Fibroblast of lung (primary cell): ENCODE results near the gene USH2A. TPM values are rescaled to one million over a fixed set of nuclear protein-coding genes. Genes with fewer than 3 reads are reported as not detected.

ENCODE experiments used
- DNase-seq, 2 donors: peaks; one replicate each; pipeline versions ENCODE4 v3.0.0 to v3.0.0-alpha.2; 2010; ENCODE audit warnings: low read depth in 2 of 2
- H2AFZ ChIP-seq: 2 replicates; pipeline ENCODE4 v1.5.1; 2012; ENCODE audit warnings: low read length, control low read depth, inconsistent platforms
- H3K27ac ChIP-seq: 2 replicates; pipeline ENCODE4 v1.5.1; 2011; ENCODE audit warnings: low read length, control low read depth; ENCODE audit not compliant: insufficient read depth
- H3K27me3 ChIP-seq: 2 replicates; pipeline ENCODE4 v1.5.1; 2011; ENCODE audit warnings: mild to moderate bottlenecking, low read length; ENCODE audit not compliant: control insufficient read depth, insufficient read depth
- H3K36me3 ChIP-seq: 2 replicates; pipeline ENCODE4 v1.5.1; 2011; ENCODE audit warnings: low read length; ENCODE audit not compliant: control insufficient read depth, insufficient read depth
- H3K4me1 ChIP-seq: 2 replicates; pipeline ENCODE4 v1.5.1; 2011; ENCODE audit warnings: low read length; ENCODE audit not compliant: control insufficient read depth, insufficient read depth; ENCODE audit errors: extremely low read depth
- H3K4me2 ChIP-seq: 2 replicates; pipeline ENCODE4 v1.5.1; 2011; ENCODE audit warnings: low read length, control low read depth; ENCODE audit not compliant: insufficient read depth; ENCODE audit errors: extremely low read depth
- H3K4me3 ChIP-seq, 4 experiments: fragments of 200-600 bp in 1 of 4; sonication (generic) in 1 of 4; replicated peaks in 1 of 4; 2 replicates each; pipeline ENCODE4 v1.5.1; 2011 to 2016; ENCODE audit warnings: low read length in 4 of 4, low read depth in 3 of 4, mild to moderate bottlenecking in 3 of 4, control low read depth in 2 of 4, inconsistent platforms in 1 of 4, mixed read lengths in 1 of 4; ENCODE audit not compliant: insufficient read depth in 1 of 4; ENCODE audit errors: control extremely low read depth in 1 of 4
- H3K79me2 ChIP-seq: 2 replicates; pipeline ENCODE4 v1.5.1; 2012; ENCODE audit warnings: mild to moderate bottlenecking, low read length, inconsistent platforms; ENCODE audit not compliant: control insufficient read depth, insufficient read depth
- H3K9ac ChIP-seq: 2 replicates; pipeline ENCODE4 v1.5.1; 2011; ENCODE audit warnings: mild to moderate bottlenecking, low read length, control low read depth; ENCODE audit not compliant: insufficient read depth
- H3K9me3 ChIP-seq: 2 replicates; pipeline ENCODE4 v1.5.1; 2012; ENCODE audit warnings: low read depth, low read length; ENCODE audit not compliant: control insufficient read depth, insufficient read depth
- H4K20me1 ChIP-seq: 2 replicates; pipeline ENCODE4 v1.5.1; 2011; ENCODE audit warnings: low read length; ENCODE audit not compliant: control insufficient read depth, insufficient read depth; ENCODE audit errors: extremely low read depth
- EZH2 ChIP-seq: IDR thresholded peaks from 2 replicates; pipeline ENCODE4 v1.5.1; 2012; ENCODE audit warnings: low read length, control low read depth, mild to moderate bottlenecking; ENCODE audit errors: missing control alignments
- polyA plus RNA-seq, 2 donors: library from polyadenylated mRNA; depleted of rRNA in 1 of 2; stranded (reverse) in 1 of 2; unstranded in 1 of 2; fragments of >200 nt; gene quantifications; 2 replicates each; pipeline ENCODE4 v1.2.1, GENCODE V29; 2011 to 2012; ENCODE audit warnings: missing spikeins in 1 of 2
- total RNA-seq: library from RNA; depleted of rRNA; stranded (reverse); fragments of >200 nt; gene quantifications from 2 replicates; pipeline ENCODE4 v1.2.1, GENCODE V29; 2014
- TF ChIP-seq, protein P1 (sequence below), 2 donors: IDR thresholded peaks in 1 of 2; conservative IDR thresholded peaks in 1 of 2; 1 replicate in 1 of 2; 2 replicates in 1 of 2; pipeline ENCODE4 v1.5.1; 2011 to 2012; ENCODE audit warnings: low read length in 2 of 2, control low read depth in 1 of 2, inconsistent platforms in 1 of 2, low read depth in 1 of 2, mild to moderate bottlenecking in 1 of 2

Gene USH2A
- total and polyA plus RNA-seq, 2 donors (not counting 1 experiment from before 2014, with no cell fraction given): under 0.01 to 0.01 TPM

DNA sequence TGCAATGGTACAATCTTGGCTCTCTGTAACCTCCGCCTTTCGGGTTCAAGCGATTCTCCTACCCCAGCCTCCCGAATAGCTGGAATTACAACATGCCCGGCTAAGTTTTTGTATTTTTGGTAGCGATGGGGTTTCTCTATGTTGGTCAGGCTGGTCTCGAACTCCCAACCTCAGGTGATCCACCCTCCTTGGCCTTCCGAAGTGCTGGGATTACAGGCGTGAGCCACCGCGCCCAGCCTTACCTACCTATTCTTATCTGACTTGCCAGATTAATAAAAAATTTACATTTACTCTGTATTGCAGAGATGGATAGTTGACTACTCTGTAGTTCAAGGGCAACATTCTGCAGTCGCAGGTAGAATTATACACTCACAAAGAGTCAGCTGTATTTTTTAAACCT lies 496.6 kb downstream of the USH2A start:
- H3K4me1 ChIP-seq: no peaks in the 10 kb centered on the region
- no peak for DNase-seq
- no peaks in the 10 kb centered on the region for H4K20me1 ChIP-seq
- H3K27me3 ChIP-seq: no peaks in the 10 kb centered on the region
- no peak overlapping the region for H3K4me2 ChIP-seq
- H3K79me2 ChIP-seq: no peaks in the 10 kb centered on the region
- TF ChIP-seq, protein P1, sequence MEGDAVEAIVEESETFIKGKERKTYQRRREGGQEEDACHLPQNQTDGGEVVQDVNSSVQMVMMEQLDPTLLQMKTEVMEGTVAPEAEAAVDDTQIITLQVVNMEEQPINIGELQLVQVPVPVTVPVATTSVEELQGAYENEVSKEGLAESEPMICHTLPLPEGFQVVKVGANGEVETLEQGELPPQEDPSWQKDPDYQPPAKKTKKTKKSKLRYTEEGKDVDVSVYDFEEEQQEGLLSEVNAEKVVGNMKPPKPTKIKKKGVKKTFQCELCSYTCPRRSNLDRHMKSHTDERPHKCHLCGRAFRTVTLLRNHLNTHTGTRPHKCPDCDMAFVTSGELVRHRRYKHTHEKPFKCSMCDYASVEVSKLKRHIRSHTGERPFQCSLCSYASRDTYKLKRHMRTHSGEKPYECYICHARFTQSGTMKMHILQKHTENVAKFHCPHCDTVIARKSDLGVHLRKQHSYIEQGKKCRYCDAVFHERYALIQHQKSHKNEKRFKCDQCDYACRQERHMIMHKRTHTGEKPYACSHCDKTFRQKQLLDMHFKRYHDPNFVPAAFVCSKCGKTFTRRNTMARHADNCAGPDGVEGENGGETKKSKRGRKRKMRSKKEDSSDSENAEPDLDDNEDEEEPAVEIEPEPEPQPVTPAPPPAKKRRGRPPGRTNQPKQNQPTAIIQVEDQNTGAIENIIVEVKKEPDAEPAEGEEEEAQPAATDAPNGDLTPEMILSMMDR (conservative IDR thresholded peaks at IDR 0.05 in 1 of 2, IDR thresholded peaks at IDR 0.05 in 1 of 2; ENCODE audit: low read depth in 1 of 2, low read length in 2 of 2): no peak
- TF ChIP-seq EZH2: no peak
- no peak overlapping the region for H3K27ac ChIP-seq
- H3K4me3 ChIP-seq: no peak overlapping the region
- H2AFZ ChIP-seq: no peak overlapping the region
- H3K9ac ChIP-seq: no peak overlapping the region
- H3K9me3 ChIP-seq: no peaks in the 10 kb centered on the region
- H3K36me3 ChIP-seq: no peaks in the 10 kb centered on the region

DNA sequence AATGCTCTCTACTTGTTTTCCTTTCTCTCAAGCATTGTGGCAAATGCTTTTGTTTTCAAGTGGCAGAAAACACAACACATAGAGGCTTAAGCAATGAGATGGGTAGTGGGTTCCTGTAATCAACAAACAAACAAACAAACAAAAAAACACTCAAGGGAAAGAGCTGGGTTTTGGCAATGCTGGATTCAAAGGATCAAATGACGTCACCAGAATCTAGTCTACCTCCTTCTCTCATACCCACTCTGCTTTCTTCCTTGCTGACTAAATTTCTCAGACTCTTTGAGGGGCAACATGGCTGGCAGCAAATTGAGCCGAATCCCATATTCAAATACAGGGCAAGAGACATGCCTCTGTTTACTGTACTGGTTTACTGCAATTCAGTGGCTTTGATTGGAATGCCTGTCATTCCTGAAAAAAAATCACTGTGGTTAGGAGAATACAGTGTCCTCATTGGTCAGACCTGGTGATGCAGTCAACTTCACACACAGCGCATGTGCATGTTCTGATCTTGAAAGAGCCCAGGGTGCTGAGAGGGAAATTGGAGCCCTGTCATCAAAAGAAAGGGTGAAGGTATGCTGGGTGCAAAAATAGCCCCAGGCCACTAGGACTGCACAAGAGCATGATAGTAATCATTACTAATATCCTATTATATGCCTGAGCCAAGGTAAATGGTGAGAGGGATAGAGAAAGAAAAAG lies 500.0 kb downstream of the USH2A start:
- no peaks in the 10 kb centered on the region for H4K20me1 ChIP-seq
- no peak overlapping the region for H3K9ac ChIP-seq
- no peaks in the 10 kb centered on the region for H3K79me2 ChIP-seq
- H3K9me3 ChIP-seq: no peaks in the 10 kb centered on the region
- H3K4me1 ChIP-seq: no peaks in the 10 kb centered on the region
- H2AFZ ChIP-seq: no peak overlapping the region
- TF ChIP-seq, protein P1 (conservative IDR thresholded peaks at IDR 0.05 in 1 of 2, IDR thresholded peaks at IDR 0.05 in 1 of 2; ENCODE audit: low read depth in 1 of 2, low read length in 2 of 2): no peak
- no peak for TF ChIP-seq EZH2
- H3K4me3 ChIP-seq: no peak overlapping the region
- H3K36me3 ChIP-seq: no peaks in the 10 kb centered on the region
- H3K27me3 ChIP-seq: no peaks in the 10 kb centered on the region
- no peak overlapping the region for H3K27ac ChIP-seq
- no peak overlapping the region for H3K4me2 ChIP-seq
- peak in 1 of 2 donors; percentile 37 for DNase-seq

DNA sequence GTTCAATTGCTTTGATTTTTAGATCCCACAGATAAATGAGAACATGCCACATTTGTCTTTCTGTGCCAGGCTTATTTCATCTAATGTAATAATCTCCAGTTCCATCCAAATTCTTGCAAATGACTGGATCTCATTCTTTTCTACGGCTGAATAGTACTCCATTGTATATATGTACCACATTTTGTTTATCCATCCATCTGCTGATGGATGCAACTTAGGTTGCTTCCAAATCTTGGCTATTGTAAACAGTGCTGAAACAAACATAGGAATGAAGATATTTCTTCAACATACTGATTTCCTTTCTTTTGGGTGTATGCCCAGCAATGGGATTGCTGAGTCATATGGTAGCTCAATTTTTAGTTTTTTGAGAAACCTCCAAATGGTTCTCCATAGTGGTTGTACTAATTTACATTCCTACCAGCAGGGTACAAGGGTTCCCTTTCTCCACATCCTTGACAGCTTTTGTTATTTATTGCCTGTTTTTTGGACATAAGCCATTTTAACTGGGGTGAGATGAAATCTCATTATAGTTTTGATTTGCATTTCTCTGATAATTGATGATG lies 511.8 kb downstream of the USH2A start:
- Histone ChIP-seq H3K9ac (no peak overlapping the region), H3K27ac (no peak overlapping the region), H3K36me3 (no peaks in the 10 kb centered on the region), H3K79me2 (no peaks in the 10 kb centered on the region), H4K20me1 (no peaks in the 10 kb centered on the region), H3K4me3 (no peak overlapping the region), H3K27me3 (no peaks in the 10 kb centered on the region), H2AFZ (no peak overlapping the region), H3K4me1 (no peaks in the 10 kb centered on the region), H3K9me3 (no peaks in the 10 kb centered on the region), H3K4me2 (no peak overlapping the region)
- peak; percentile 23 to 61 for DNase-seq
- no peak for TF ChIP-seq EZH2
- TF ChIP-seq, protein P1 (conservative IDR thresholded peaks at IDR 0.05 in 1 of 2, IDR thresholded peaks at IDR 0.05 in 1 of 2; ENCODE audit: low read depth in 1 of 2, low read length in 2 of 2): peak in 1 of 2 donors; percentile 17
